ENCODE data around the gene KRTAP11-1. TPM values are rescaled to one million over a fixed set of nuclear protein-coding genes. Genes with fewer than 3 reads are reported as not detected.

The KRTAP11-1 gene
- polyA plus RNA-seq, 2 donors, result not detected

DNA sequence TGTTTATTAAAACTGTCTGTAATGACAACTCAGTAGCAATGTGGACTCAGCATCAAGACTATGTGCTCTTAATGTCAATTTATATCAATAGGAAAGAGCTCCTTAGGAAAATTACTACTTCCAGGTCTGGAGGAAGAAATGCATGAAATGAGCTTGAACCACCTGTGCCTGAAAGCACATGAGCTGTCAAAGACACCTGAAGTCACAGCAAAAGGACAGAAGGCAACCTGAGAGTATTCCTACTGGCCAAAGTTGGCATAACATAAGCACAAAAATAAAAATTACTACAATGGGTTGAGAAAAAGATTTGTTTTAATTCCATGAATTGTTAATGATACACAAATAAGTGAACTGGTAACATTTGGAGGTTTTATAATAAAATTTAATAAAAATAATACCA is 38.4 kb downstream of the KRTAP11-1 start:
- H3K4me3 ChIP-seq (ENCODE audit: low read depth in 1 of 2, low read length in 2 of 2), result no peak overlapping the region
- H3K36me3 ChIP-seq (ENCODE audit: control insufficient read depth in 2 of 2, insufficient read depth in 2 of 2, low read length in 1 of 2), result no peaks in the 10 kb centered on the region
- no peak overlapping the region for H3K27ac ChIP-seq (ENCODE audit: low read depth in 2 of 2, low read length in 1 of 2)
- H3K27me3 ChIP-seq (ENCODE audit: control insufficient read depth in 1 of 2, insufficient read depth in 2 of 2, low read length in 2 of 2), result no peaks in the 10 kb centered on the region
- no peaks in the 10 kb centered on the region for H3K9me3 ChIP-seq (ENCODE audit: control insufficient read depth in 2 of 2, insufficient read depth in 1 of 2, low read depth in 1 of 2, low read length in 1 of 2)
- no peaks in the 10 kb centered on the region for H3K4me1 ChIP-seq (ENCODE audit: control insufficient read depth in 2 of 2, insufficient read depth in 2 of 2, low read length in 1 of 2)

DNA sequence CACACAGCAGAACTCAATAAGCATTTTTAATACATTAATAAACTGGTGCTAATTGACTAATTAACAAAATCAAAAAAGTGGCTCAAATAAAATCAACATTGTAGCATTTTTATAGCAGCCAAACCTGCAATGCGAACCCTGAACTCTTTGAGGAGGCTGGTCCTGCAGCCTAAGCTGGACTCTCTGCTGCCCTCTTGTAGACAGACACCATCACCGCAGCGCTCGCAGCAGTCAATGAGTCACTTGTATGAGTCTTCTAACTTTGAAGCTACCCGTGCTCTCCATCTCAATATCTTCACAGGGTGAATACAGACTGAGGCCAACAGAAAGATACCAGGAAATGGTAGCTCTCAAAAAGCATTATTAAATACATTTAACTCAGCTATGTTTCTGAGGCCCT is 42.1 kb downstream of the KRTAP11-1 start:
- WGBS, 2 donors, result 25 to 38% methylated on average over 5 of the region's 5 CpGs
- H3K27ac ChIP-seq (ENCODE audit: low read depth in 2 of 2, low read length in 1 of 2), result no peak overlapping the region

DNA sequence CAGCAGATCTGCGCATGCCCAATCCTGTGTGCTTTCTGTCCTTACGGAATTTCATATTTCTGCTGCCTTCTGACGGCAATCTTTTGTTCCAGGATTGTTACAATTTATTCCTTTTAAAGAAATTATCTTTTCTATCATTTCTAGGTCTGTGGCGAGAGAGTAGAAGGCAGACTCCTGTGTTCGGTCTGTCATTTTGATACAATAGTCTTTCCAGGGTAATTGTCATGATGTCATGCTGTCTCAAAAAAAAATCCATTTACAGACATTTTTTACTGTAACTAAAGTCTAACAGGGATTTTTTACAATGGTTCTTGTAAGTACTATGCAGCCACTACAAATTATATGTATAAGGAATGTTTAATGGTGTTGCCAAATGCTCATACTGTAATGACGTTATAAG is 42.8 kb downstream of the KRTAP11-1 start:
- 67 to 79% methylated on average over 6 of the region's 6 CpGs for WGBS, 2 donors
- Histone ChIP-seq H3K27me3 (ENCODE audit: control insufficient read depth in 1 of 2, insufficient read depth in 2 of 2, low read length in 2 of 2) (no peaks in the 10 kb centered on the region), H3K4me1 (ENCODE audit: control insufficient read depth in 2 of 2, insufficient read depth in 2 of 2, low read length in 1 of 2) (no peaks in the 10 kb centered on the region), H3K27ac (ENCODE audit: low read depth in 2 of 2, low read length in 1 of 2) (no peak overlapping the region), H3K4me3 (ENCODE audit: low read depth in 1 of 2, low read length in 2 of 2) (no peak overlapping the region), H3K36me3 (ENCODE audit: control insufficient read depth in 2 of 2, insufficient read depth in 2 of 2, low read length in 1 of 2) (no peaks in the 10 kb centered on the region), H3K9me3 (ENCODE audit: control insufficient read depth in 2 of 2, insufficient read depth in 1 of 2, low read depth in 1 of 2, low read length in 1 of 2) (no peaks in the 10 kb centered on the region)

More for the DNA sequence above, 42.1 kb downstream of the KRTAP11-1 start:
- Histone ChIP-seq H3K4me1 (ENCODE audit: control insufficient read depth in 2 of 2, insufficient read depth in 2 of 2, low read length in 1 of 2) (no peaks in the 10 kb centered on the region), H3K36me3 (ENCODE audit: control insufficient read depth in 2 of 2, insufficient read depth in 2 of 2, low read length in 1 of 2) (no peaks in the 10 kb centered on the region), H3K27me3 (ENCODE audit: control insufficient read depth in 1 of 2, insufficient read depth in 2 of 2, low read length in 2 of 2) (no peaks in the 10 kb centered on the region), H3K9me3 (ENCODE audit: control insufficient read depth in 2 of 2, insufficient read depth in 1 of 2, low read depth in 1 of 2, low read length in 1 of 2) (no peaks in the 10 kb centered on the region), H3K4me3 (ENCODE audit: low read depth in 1 of 2, low read length in 2 of 2) (no peak overlapping the region)

DNA sequence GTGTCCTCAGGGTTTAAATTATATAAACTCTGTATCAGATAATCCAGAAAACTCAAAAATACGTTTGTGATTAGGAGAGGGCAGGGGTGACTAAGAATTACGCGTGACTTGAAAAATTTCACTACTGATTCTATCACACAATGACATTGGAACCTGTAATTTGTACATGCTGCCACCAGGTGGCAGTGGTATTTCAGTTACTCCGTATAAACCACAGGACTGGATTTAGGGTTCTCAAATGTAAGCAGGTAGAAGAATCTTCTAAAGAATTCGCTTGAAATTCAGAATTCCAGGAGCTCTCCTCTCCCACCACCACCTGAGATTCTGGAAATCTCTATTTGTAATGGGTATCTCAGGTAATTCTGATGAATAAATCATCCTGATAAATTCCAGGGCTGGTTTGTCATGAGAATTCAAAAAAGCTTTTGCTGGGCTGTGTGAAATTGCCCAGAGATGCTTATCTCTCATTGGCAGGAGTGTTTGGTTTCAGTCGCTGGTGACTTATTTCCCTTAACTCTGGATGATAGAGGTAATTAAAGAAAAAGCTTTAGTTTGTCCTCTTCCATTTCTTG is 50.1 kb downstream of the KRTAP11-1 start:
- Histone ChIP-seq H3K27me3 (ENCODE audit: control insufficient read depth in 1 of 2, insufficient read depth in 2 of 2, low read length in 2 of 2) (no peaks in the 10 kb centered on the region), H3K36me3 (ENCODE audit: control insufficient read depth in 2 of 2, insufficient read depth in 2 of 2, low read length in 1 of 2) (no peaks in the 10 kb centered on the region), H3K27ac (ENCODE audit: low read depth in 2 of 2, low read length in 1 of 2) (no peak overlapping the region), H3K4me3 (ENCODE audit: low read depth in 1 of 2, low read length in 2 of 2) (no peak overlapping the region), H3K9me3 (ENCODE audit: control insufficient read depth in 2 of 2, insufficient read depth in 1 of 2, low read depth in 1 of 2, low read length in 1 of 2) (peaks cover 0 to 3% of the 10 kb centered on the region in 2 donors), H3K4me1 (ENCODE audit: control insufficient read depth in 2 of 2, insufficient read depth in 2 of 2, low read length in 1 of 2) (no peaks in the 10 kb centered on the region)
- 38 to 46% methylated on average over 6 of the region's 6 CpGs for WGBS, 2 donors

Other genes starting within 250 kb of the KRTAP11-1 start
- gene KRTAP20-2, start 246.4 kb downstream of the KRTAP11-1 start, polyA plus RNA-seq, result not detected
- gene KRTAP20-3, start 238.7 kb downstream of the KRTAP11-1 start, polyA plus RNA-seq, result not detected
- not detected for gene KRTAP21-3, start 162.8 kb downstream of the KRTAP11-1 start, polyA plus RNA-seq
- not detected for gene KRTAP21-2, start 134.3 kb downstream of the KRTAP11-1 start, polyA plus RNA-seq
- not detected for gene KRTAP21-1, start 126.2 kb downstream of the KRTAP11-1 start, polyA plus RNA-seq
- not detected for gene KRTAP8-1, start 68.3 kb downstream of the KRTAP11-1 start, polyA plus RNA-seq
- gene KRTAP7-1, start 51.8 kb downstream of the KRTAP11-1 start, polyA plus RNA-seq, result not detected
- gene KRTAP19-8, start 156.9 kb upstream of the KRTAP11-1 start, polyA plus RNA-seq, result not detected

Measured in esophagus (tissue), 2 donors.